Nucleus accumbens (tissue), 56 donors: ENCODE data around the gene CCDC60.

ENCODE experiments used
- DNase-seq, 56 donors: peaks; one replicate each; lab custom pipeline; 2025; lab: John Stamatoyannopoulos, UW

CCDC60 gene

GRCh38 chr12:119334430-119335170, at the start of gene CCDC60:
Gene CCDC60 (plus strand): TSS chr12:119334729. CDS start chr12:119335177, 448 bp downstream.
- peak in 3 of 56 donors; percentile 0 to 2 (median 2) for DNase-seq

- peak in 8 of 56 donors; percentile 1 to 32 (median 6) for DNase-seq
Observed at GRCh38 chr12:119288576-119288975, 46.0 kb upstream of the CCDC60 start.

- DNase-seq: no peak
Observed at GRCh38 chr12:119292893-119293630, 41.5 kb upstream of the CCDC60 start.

GRCh38 chr12:119294211-119294610, 40.3 kb upstream of the CCDC60 start:
- DNase-seq: no peak

GRCh38 chr12:119296535-119296934, 38.0 kb upstream of the CCDC60 start:
- no peak for DNase-seq

GRCh38 chr12:119299130-119299529, 35.4 kb upstream of the CCDC60 start:
- DNase-seq: no peak

- peak in 1 of 56 donors; percentile 6 for DNase-seq
Observed at GRCh38 chr12:119301379-119301778, 33.1 kb upstream of the CCDC60 start.

- peak in 23 of 56 donors; percentile 1 to 71 (median 11) for DNase-seq
Observed at GRCh38 chr12:119302451-119303080, 32.0 kb upstream of the CCDC60 start.

- no peak for DNase-seq
Observed at GRCh38 chr12:119306593-119306992, 27.9 kb upstream of the CCDC60 start.

GRCh38 chr12:119307747-119308146, 26.8 kb upstream of the CCDC60 start:
- DNase-seq: no peak

GRCh38 chr12:119308708-119309456, 25.6 kb upstream of the CCDC60 start:
- DNase-seq: peak in 1 of 56 donors; percentile 4

- no peak for DNase-seq
Observed at GRCh38 chr12:119311878-119312277, 22.7 kb upstream of the CCDC60 start.

GRCh38 chr12:119312904-119313303, 21.6 kb upstream of the CCDC60 start:
- no peak for DNase-seq

GRCh38 chr12:119314290-119314689, 20.2 kb upstream of the CCDC60 start:
- no peak for DNase-seq

- no peak for DNase-seq
Observed at GRCh38 chr12:119319638-119320037, 14.9 kb upstream of the CCDC60 start.

- no peak for DNase-seq
Observed at GRCh38 chr12:119320678-119321077, 13.9 kb upstream of the CCDC60 start.

GRCh38 chr12:119322301-119322723, 12.2 kb upstream of the CCDC60 start:
- DNase-seq: no peak

GRCh38 chr12:119325813-119326212, 8.7 kb upstream of the CCDC60 start:
- DNase-seq: no peak

- DNase-seq: no peak
Observed at GRCh38 chr12:119326341-119326740, 8.2 kb upstream of the CCDC60 start.

- DNase-seq: no peak
Observed at GRCh38 chr12:119327471-119327870, 7.1 kb upstream of the CCDC60 start.

GRCh38 chr12:119328111-119328510, 6.4 kb upstream of the CCDC60 start:
- no peak for DNase-seq
